ENCODE measurements around the gene IRS2. TPM values are rescaled to one million over a fixed set of nuclear protein-coding genes. Genes with fewer than 3 reads are reported as not detected.

IRS2 gene
- total and polyA plus RNA-seq, 2 donors (not counting 3 experiments of a cell fraction or from before 2014, with no cell fraction given) = 1.6 to 4.4 TPM

DNA sequence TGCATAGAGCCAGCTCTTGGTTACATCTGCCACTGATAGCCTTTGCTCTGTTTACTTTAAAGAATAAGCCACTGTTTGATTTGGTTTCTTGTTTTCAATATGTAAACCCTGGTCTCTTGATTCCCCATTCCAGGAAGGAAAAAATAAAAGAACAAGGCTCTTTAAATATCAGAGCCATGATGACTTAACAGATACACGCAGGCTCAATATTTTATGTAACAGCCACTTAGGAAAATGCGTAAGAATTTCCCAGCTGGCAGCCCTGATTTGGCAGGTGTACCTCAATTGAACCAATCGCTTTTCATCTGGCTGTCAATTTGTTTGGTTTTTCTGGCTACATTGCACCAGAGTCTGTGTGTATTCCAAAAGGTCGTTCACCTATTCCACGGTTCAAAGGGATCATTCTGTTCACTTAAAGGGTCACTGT is 65.6 kb downstream of the IRS2 start:
- Histone ChIP-seq H3K4me3 (replicated peaks in 1 of 3; ENCODE audit: insufficient read depth in 1 of 3, low read depth in 1 of 3, low read length in 3 of 3) (no peak overlapping the region), H3K4me1 (ENCODE audit: control insufficient read depth, extremely low read depth, insufficient read depth, low read length) (no peaks in the 10 kb centered on the region), H3K9me1 (replicated peaks; ENCODE audit: control insufficient read depth, extremely low read depth, insufficient read depth, low read length) (no peaks in the 10 kb centered on the region), H3K36me3 (ENCODE audit: control insufficient read depth in 2 of 2, extremely low read depth in 1 of 2, insufficient read depth in 2 of 2, low read length in 2 of 2) (no peaks in the 10 kb centered on the region), H3K79me2 (ENCODE audit: control insufficient read depth, insufficient read depth, low read length) (no peaks in the 10 kb centered on the region), H3K27ac (ENCODE audit: insufficient read depth, low read depth, low read length) (no peak overlapping the region), H2AFZ (ENCODE audit: low read depth, low read length) (no peak overlapping the region), H3K9ac (replicated peaks; ENCODE audit: extremely low read depth, insufficient read depth, low read length) (no peak overlapping the region), H3K27me3 (ENCODE audit: control insufficient read depth in 2 of 2, insufficient read depth in 2 of 2, low read length in 2 of 2) (peaks cover 0 to 2% of the 10 kb centered on the region in 2 experiments), H3K9me3 (replicated peaks; ENCODE audit: control insufficient read depth, insufficient read depth, low read length) (no peaks in the 10 kb centered on the region), H4K20me1 (replicated peaks; ENCODE audit: control insufficient read depth, extremely low read depth, insufficient read depth, low read length) (no peaks in the 10 kb centered on the region), H3K4me2 (ENCODE audit: insufficient read depth, low read length) (no peak overlapping the region)
- CTCF ChIA-PET = no interaction called here
- dilution Hi-C loops (cut with MboI; ENCODE audit: extremely low pct_ligation_motif_present, low sequenced_read_pairs) = no loop called here
- intact Hi-C loops (cut with micrococcal nuclease) = no loop called here
- POLR2A ChIA-PET = no interaction called here
- no TSS peak for BruUV-seq (replicated peaks)
- TF ChIP-seq MYC (IDR thresholded peaks at IDR 0.05; ENCODE audit: low read depth, low read length) (no peak), POLR2AphosphoS5 (IDR thresholded peaks at IDR 0.05; ENCODE audit: insufficient read depth, low read depth, low read length) (no peak), FOS (IDR thresholded peaks at IDR 0.05; ENCODE audit: borderline replicate concordance, insufficient read depth, low read length) (no peak), EZH2 (IDR thresholded peaks at IDR 0.05; ENCODE audit: borderline replicate concordance, low read depth, low read length, severe bottlenecking) (no peak), POLR2A (IDR thresholded peaks at IDR 0.05; ENCODE audit: low read depth, low read length) (no peak), GATA2 (IDR thresholded peaks at IDR 0.05; ENCODE audit: insufficient read depth, insufficient read length, low read depth, low read length) (no peak), JUN (IDR thresholded peaks at IDR 0.05; ENCODE audit: borderline replicate concordance, insufficient read depth, insufficient read length, low read depth) (no peak)
- TF ChIP-seq, protein P1, sequence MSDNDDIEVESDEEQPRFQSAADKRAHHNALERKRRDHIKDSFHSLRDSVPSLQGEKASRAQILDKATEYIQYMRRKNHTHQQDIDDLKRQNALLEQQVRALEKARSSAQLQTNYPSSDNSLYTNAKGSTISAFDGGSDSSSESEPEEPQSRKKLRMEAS (IDR thresholded peaks at IDR 0.05; ENCODE audit: insufficient read depth, insufficient read length) = no peak
- TF ChIP-seq, protein P2, sequence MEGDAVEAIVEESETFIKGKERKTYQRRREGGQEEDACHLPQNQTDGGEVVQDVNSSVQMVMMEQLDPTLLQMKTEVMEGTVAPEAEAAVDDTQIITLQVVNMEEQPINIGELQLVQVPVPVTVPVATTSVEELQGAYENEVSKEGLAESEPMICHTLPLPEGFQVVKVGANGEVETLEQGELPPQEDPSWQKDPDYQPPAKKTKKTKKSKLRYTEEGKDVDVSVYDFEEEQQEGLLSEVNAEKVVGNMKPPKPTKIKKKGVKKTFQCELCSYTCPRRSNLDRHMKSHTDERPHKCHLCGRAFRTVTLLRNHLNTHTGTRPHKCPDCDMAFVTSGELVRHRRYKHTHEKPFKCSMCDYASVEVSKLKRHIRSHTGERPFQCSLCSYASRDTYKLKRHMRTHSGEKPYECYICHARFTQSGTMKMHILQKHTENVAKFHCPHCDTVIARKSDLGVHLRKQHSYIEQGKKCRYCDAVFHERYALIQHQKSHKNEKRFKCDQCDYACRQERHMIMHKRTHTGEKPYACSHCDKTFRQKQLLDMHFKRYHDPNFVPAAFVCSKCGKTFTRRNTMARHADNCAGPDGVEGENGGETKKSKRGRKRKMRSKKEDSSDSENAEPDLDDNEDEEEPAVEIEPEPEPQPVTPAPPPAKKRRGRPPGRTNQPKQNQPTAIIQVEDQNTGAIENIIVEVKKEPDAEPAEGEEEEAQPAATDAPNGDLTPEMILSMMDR (IDR thresholded peaks at IDR 0.05; ENCODE audit: extremely low read depth in 1 of 2, insufficient read depth in 1 of 2, low read depth in 1 of 2, low read length in 2 of 2) = no peak
- FAIRE-seq (no peak), DNase-seq (ENCODE audit: low read depth, low spot score) (no peak)
